CD4-positive, alpha-beta T cell treated with Interleukin-2 at 100 ng/mL for 4 hours (primary cell): ENCODE results near the gene TRAP1.

Experiments
- DNase-seq: peaks from one replicate; pipeline ENCODE4 v3.0.0-alpha.2; 2020; ENCODE audit warnings: low spot score

The TRAP1 gene

GRCh38 chr16:3717235-3718018 is at the start of gene TRAP1:
TSS of gene TRAP1 (minus strand) at chr16:3717524. CDS start at chr16:3717508, 16 bp downstream.
- peak; percentile 92 for DNase-seq

GRCh38 chr16:3766177-3766576 is 48.9 kb upstream of the TRAP1 start:
- no peak for DNase-seq

- DNase-seq = no peak
These were observed 47.1 kb upstream of the TRAP1 start for GRCh38 chr16:3764409-3764808.

GRCh38 chr16:3762107-3762750 is 44.9 kb upstream of the TRAP1 start:
- DNase-seq = no peak

- DNase-seq = no peak
These were observed 44.2 kb upstream of the TRAP1 start for GRCh38 chr16:3761375-3762106.

GRCh38 chr16:3760518-3760917 is 43.2 kb upstream of the TRAP1 start:
- DNase-seq = no peak

GRCh38 chr16:3759736-3760135 is 42.4 kb upstream of the TRAP1 start:
- no peak for DNase-seq

- no peak for DNase-seq
These were observed 38.8 kb upstream of the TRAP1 start for GRCh38 chr16:3756113-3756512.

- no peak for DNase-seq
These were observed 37.9 kb upstream of the TRAP1 start for GRCh38 chr16:3755249-3755648.

GRCh38 chr16:3754772-3755171 is 37.4 kb upstream of the TRAP1 start:
- no peak for DNase-seq

GRCh38 chr16:3754081-3754703 is 36.9 kb upstream of the TRAP1 start:
- DNase-seq = no peak

GRCh38 chr16:3752984-3753383 is 35.7 kb upstream of the TRAP1 start:
- DNase-seq = no peak

GRCh38 chr16:3751878-3752277 is 34.6 kb upstream of the TRAP1 start:
- DNase-seq = no peak

GRCh38 chr16:3748307-3748706 is 31.0 kb upstream of the TRAP1 start:
- no peak for DNase-seq

GRCh38 chr16:3745751-3746355 is 28.5 kb upstream of the TRAP1 start:
- DNase-seq = no peak

- no peak for DNase-seq
These were observed 26.7 kb upstream of the TRAP1 start for GRCh38 chr16:3744018-3744417.

- DNase-seq = no peak
These were observed 23.6 kb upstream of the TRAP1 start for GRCh38 chr16:3740934-3741333.

- no peak for DNase-seq
These were observed 22.9 kb upstream of the TRAP1 start for GRCh38 chr16:3740186-3740585.

- no peak for DNase-seq
These were observed 22.3 kb upstream of the TRAP1 start for GRCh38 chr16:3739636-3740035.

- no peak for DNase-seq
These were observed 21.2 kb upstream of the TRAP1 start for GRCh38 chr16:3738541-3738940.

- no peak for DNase-seq
These were observed 20.8 kb upstream of the TRAP1 start for GRCh38 chr16:3738128-3738527.

GRCh38 chr16:3737181-3737580 is 19.9 kb upstream of the TRAP1 start:
- no peak for DNase-seq
